ENCODE data around the gene NPPA. TPM values are rescaled to one million over a fixed set of nuclear protein-coding genes. Genes with fewer than 3 reads are reported as not detected.

Gene NPPA
- total and polyA plus RNA-seq, 9 of the 15 experiments (the other 6 are each of a cell fraction or from before 2014, with no cell fraction given): not detected

DNA sequence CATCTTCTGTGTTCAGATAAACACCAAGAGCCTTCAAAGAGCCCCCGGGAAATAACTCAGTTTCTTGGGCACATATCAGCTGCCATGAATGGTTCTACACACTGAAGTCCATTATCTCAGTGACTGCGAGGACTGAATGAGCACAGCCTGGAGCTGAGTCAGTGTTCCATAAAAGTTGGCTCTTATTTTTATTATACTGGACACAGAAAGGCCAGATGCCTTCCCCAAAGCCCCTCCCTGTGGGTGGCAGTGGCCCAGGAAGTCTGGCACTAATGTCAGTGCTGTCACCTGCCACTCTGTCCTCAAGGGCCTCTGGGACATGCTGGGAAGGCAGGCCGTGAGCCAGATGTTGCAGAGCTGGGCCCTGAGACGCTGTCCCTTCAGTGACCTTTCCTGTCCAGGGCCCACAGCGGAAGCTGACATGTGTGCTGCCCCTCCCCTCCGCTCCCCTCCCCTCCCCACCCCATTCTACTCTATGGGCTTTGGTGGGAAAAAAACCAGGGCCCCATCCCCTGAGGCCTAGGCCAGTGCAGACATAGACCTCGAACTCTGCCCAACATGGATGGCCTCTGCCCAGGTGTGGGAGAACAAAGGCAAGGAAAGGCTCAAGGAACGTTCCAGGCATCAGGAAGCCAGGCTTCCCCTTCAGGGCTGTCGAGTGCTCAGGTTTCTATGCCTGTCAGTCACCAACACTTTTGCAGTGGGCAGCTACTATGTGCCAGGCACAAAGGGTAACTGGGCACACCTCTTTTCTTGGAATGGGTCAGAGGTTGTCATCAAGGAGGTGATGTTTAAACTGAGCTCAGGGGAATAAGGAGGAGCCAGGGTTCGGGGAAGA, 33.5 kb upstream of the NPPA start (continued):
- peak; percentile 49 for TF ChIP-seq MEIS2 (IDR thresholded peaks at IDR 0.05; ENCODE audit: partially characterized antibody)
- no peak for TF ChIP-seq ZNF184 (CRISPR knock-in tag; IDR thresholded peaks at IDR 0.05)
- TF ChIP-seq, protein P1, sequence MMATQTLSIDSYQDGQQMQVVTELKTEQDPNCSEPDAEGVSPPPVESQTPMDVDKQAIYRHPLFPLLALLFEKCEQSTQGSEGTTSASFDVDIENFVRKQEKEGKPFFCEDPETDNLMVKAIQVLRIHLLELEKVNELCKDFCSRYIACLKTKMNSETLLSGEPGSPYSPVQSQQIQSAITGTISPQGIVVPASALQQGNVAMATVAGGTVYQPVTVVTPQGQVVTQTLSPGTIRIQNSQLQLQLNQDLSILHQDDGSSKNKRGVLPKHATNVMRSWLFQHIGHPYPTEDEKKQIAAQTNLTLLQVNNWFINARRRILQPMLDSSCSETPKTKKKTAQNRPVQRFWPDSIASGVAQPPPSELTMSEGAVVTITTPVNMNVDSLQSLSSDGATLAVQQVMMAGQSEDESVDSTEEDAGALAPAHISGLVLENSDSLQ (IDR thresholded peaks at IDR 0.05): peak; percentile 70
- no peak for TF ChIP-seq GATAD2B (IDR thresholded peaks at IDR 0.05; ENCODE audit: borderline replicate concordance)
- TF ChIP-seq POLR2AphosphoS5 (IDR thresholded peaks at IDR 0.05; ENCODE audit: control insufficient read depth, insufficient read depth, low read depth, low read length): no peak
- TF ChIP-seq, protein P2, sequence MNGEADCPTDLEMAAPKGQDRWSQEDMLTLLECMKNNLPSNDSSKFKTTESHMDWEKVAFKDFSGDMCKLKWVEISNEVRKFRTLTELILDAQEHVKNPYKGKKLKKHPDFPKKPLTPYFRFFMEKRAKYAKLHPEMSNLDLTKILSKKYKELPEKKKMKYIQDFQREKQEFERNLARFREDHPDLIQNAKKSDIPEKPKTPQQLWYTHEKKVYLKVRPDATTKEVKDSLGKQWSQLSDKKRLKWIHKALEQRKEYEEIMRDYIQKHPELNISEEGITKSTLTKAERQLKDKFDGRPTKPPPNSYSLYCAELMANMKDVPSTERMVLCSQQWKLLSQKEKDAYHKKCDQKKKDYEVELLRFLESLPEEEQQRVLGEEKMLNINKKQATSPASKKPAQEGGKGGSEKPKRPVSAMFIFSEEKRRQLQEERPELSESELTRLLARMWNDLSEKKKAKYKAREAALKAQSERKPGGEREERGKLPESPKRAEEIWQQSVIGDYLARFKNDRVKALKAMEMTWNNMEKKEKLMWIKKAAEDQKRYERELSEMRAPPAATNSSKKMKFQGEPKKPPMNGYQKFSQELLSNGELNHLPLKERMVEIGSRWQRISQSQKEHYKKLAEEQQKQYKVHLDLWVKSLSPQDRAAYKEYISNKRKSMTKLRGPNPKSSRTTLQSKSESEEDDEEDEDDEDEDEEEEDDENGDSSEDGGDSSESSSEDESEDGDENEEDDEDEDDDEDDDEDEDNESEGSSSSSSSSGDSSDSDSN (IDR thresholded peaks at IDR 0.05; ENCODE audit: borderline replicate concordance in 1 of 2, low read depth in 2 of 2, low read length in 2 of 2): no peak
- TF ChIP-seq EP300 (IDR thresholded peaks at IDR 0.05; ENCODE audit: low read length): no peak
- 0 out of 2 replicates have a peak, but pooled peaks have one; percentile 21 for TF ChIP-seq KLF13 (tag; IDR thresholded peaks at IDR 0.05; ENCODE audit: borderline replicate concordance, low read depth)
- TF ChIP-seq NR4A1 (CRISPR knock-in tag; IDR thresholded peaks at IDR 0.05): no peak
- TF ChIP-seq NR4A1 (tag; IDR thresholded peaks at IDR 0.05): peak; percentile 72
- TF ChIP-seq, protein P3, sequence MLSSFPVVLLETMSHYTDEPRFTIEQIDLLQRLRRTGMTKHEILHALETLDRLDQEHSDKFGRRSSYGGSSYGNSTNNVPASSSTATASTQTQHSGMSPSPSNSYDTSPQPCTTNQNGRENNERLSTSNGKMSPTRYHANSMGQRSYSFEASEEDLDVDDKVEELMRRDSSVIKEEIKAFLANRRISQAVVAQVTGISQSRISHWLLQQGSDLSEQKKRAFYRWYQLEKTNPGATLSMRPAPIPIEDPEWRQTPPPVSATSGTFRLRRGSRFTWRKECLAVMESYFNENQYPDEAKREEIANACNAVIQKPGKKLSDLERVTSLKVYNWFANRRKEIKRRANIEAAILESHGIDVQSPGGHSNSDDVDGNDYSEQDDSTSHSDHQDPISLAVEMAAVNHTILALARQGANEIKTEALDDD (IDR thresholded peaks at IDR 0.05): no peak
- TF ChIP-seq TBP (optimal IDR thresholded peaks at IDR 0.05; ENCODE audit: low read depth, low read length): peak; percentile 19
- TF ChIP-seq, protein P4, sequence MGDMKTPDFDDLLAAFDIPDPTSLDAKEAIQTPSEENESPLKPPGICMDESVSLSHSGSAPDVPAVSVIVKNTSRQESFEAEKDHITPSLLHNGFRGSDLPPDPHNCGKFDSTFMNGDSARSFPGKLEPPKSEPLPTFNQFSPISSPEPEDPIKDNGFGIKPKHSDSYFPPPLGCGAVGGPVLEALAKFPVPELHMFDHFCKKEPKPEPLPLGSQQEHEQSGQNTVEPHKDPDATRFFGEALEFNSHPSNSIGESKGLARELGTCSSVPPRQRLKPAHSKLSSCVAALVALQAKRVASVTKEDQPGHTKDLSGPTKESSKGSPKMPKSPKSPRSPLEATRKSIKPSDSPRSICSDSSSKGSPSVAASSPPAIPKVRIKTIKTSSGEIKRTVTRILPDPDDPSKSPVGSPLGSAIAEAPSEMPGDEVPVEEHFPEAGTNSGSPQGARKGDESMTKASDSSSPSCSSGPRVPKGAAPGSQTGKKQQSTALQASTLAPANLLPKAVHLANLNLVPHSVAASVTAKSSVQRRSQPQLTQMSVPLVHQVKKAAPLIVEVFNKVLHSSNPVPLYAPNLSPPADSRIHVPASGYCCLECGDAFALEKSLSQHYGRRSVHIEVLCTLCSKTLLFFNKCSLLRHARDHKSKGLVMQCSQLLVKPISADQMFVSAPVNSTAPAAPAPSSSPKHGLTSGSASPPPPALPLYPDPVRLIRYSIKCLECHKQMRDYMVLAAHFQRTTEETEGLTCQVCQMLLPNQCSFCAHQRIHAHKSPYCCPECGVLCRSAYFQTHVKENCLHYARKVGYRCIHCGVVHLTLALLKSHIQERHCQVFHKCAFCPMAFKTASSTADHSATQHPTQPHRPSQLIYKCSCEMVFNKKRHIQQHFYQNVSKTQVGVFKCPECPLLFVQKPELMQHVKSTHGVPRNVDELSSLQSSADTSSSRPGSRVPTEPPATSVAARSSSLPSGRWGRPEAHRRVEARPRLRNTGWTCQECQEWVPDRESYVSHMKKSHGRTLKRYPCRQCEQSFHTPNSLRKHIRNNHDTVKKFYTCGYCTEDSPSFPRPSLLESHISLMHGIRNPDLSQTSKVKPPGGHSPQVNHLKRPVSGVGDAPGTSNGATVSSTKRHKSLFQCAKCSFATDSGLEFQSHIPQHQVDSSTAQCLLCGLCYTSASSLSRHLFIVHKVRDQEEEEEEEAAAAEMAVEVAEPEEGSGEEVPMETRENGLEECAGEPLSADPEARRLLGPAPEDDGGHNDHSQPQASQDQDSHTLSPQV (IDR thresholded peaks at IDR 0.05): peak; percentile 99
- no peak for TF ChIP-seq CBX1 (IDR thresholded peaks at IDR 0.05; ENCODE audit: low read depth)
- TF ChIP-seq NCOR1 (IDR thresholded peaks at IDR 0.05): no peak
- TF ChIP-seq ZBED1 (IDR thresholded peaks at IDR 0.05): peak; percentile 49; the same call in 1 of the 2 replicates
- no peak for TF ChIP-seq ATF1 (CRISPR knock-in tag; IDR thresholded peaks at IDR 0.05)
- TF ChIP-seq ATF1 (tag; IDR thresholded peaks at IDR 0.05): 0 out of 2 replicates have a peak, but pooled peaks have one; percentile 15
- peak; percentile 15; the same call in 1 of the 2 replicates for TF ChIP-seq HIVEP1 (CRISPR knock-in tag; IDR thresholded peaks at IDR 0.05)
- TF ChIP-seq MCM5 (IDR thresholded peaks at IDR 0.05; ENCODE audit: low read depth): no peak
- 0 out of 2 replicates have a peak, but pooled peaks have one; percentile 11 for TF ChIP-seq ZNF75A (CRISPR knock-in tag; IDR thresholded peaks at IDR 0.05)

Measured in K562 (cell line).